Mucosa of descending colon (tissue), 3 donors: Measurements from ENCODE around the gene UPB1. TPM values are rescaled to one million over a fixed set of nuclear protein-coding genes. Genes with fewer than 3 reads are reported as not detected.

Experiments
- ATAC-seq: fragments of 200-7000 bp; cut with Tn5 transposase; one replicate; pipeline ENCODE4 v1.9.1; 2020; ENCODE audit warnings: mild to moderate bottlenecking, moderate library complexity
- DNase-seq, 3 donors: peaks; one replicate each; pipeline ENCODE4 v3.0.0-alpha.2; 2020
- H3K36me3 ChIP-seq: fragments of 200-600 bp; one replicate; pipeline ENCODE4 v1.8.0; 2021; ENCODE audit warnings: low read depth, mild to moderate bottlenecking
- H3K4me1 ChIP-seq: fragments of 200-600 bp; one replicate; pipeline ENCODE4 v1.8.0; 2021; ENCODE audit warnings: low read depth, mild to moderate bottlenecking
- H3K4me3 ChIP-seq: fragments of 200-600 bp; one replicate; pipeline ENCODE4 v1.8.0; 2021; ENCODE audit warnings: mild to moderate bottlenecking
- H3K9me3 ChIP-seq: fragments of 200-600 bp; one replicate; pipeline ENCODE4 v1.8.0; 2021; ENCODE audit warnings: mild to moderate bottlenecking
- intact Hi-C, 2 donors: fragments of 100-400 bp; cut with DNase I in 1 of 2; cut with micrococcal nuclease in 1 of 2; formaldehyde crosslinking; loops; one replicate each; pipeline versions ENCODE4 v1.11.0 to v1.11.1; 2022; cut with DNase I, micrococcal nuclease
- total RNA-seq, 3 donors: library from RNA; stranded (reverse); fragmentation: NEBNext Ultra II Directional in 2 of 3; extraction: Animal tissue kit (Norgen Biotek cat#: 25700) in 2 of 3; gene quantifications; one replicate each; pipeline versions ENCODE4 v1.2.1 to v1.2.4, GENCODE V29; 2021 to 2023
- TF ChIP-seq, protein P1 (sequence below): fragments of 200-600 bp; IDR thresholded peaks from one replicate; pipeline ENCODE4 v1.8.0; 2022; ENCODE audit warnings: antibody characterized with exemption, mild to moderate bottlenecking
- donor health status: DM: no; HTN: no; CAD: no; lungs with moderate emphysema.
- donor health status: DM: no; HTN: no; CAD: no.
- donor health status: DM: no; HTN: yes; CAD: no.

The UPB1 gene
- total RNA-seq, 3 donors from 2014 or later: 0.16 to 0.20 (median 0.19) TPM

DNA sequence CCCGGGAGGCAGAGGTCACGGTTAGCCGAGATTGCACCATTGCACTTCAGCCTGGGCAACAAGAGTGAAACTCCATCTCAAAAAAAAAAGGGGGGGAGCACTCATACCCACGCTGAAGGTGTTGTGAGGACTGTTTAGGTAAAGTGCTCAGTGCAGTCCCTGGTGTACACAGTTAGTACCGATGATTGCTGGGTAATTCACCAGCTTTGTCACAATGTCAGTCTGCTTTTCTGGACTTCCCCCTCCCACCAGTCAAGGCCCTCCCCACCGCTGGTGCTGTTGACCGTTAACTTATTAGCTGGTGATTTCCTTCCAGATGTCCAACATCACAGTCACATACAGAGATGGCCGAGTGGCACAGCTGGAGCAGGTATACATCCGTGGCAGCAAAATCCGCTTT, 72.5 kb downstream of the UPB1 start:
- Histone ChIP-seq H3K36me3 (peaks cover 10% of the 10 kb centered on the region), H3K4me3 (no peak overlapping the region), H3K9me3 (no peaks in the 10 kb centered on the region), H3K4me1 (no peaks in the 10 kb centered on the region)
- TF ChIP-seq, protein P1, sequence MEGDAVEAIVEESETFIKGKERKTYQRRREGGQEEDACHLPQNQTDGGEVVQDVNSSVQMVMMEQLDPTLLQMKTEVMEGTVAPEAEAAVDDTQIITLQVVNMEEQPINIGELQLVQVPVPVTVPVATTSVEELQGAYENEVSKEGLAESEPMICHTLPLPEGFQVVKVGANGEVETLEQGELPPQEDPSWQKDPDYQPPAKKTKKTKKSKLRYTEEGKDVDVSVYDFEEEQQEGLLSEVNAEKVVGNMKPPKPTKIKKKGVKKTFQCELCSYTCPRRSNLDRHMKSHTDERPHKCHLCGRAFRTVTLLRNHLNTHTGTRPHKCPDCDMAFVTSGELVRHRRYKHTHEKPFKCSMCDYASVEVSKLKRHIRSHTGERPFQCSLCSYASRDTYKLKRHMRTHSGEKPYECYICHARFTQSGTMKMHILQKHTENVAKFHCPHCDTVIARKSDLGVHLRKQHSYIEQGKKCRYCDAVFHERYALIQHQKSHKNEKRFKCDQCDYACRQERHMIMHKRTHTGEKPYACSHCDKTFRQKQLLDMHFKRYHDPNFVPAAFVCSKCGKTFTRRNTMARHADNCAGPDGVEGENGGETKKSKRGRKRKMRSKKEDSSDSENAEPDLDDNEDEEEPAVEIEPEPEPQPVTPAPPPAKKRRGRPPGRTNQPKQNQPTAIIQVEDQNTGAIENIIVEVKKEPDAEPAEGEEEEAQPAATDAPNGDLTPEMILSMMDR: no peak
- intact Hi-C loops: no loop called here
- no peak for ATAC-seq
- no peak for DNase-seq

DNA sequence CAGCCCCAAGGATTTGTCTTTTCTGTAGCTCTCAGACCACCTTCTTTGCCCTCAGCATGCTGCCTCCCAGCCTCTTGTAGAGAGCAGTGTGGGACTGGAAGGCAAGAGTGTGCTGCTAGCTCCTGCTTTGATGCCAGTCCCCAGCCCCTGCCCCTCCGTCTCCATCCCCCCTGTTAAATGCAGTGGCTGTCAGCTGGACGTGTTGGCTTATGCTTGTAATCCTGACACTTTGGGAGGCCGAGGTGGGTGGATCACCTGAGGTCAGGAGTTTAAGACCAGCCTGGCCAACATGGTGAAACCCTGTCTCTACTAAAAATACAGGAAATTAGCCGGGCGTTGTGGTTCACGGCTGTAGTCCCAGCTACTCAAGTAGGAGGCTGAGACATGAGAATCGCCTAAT, 76.1 kb downstream of the UPB1 start:
- TF ChIP-seq, protein P1: no peak
- DNase-seq (no peak), ATAC-seq (no peak)
- intact Hi-C loops: no loop called here
- no peaks in the 10 kb centered on the region for H3K4me1 ChIP-seq
- peaks cover 10% of the 10 kb centered on the region for H3K36me3 ChIP-seq
- no peaks in the 10 kb centered on the region for H3K9me3 ChIP-seq
- no peak overlapping the region for H3K4me3 ChIP-seq

DNA sequence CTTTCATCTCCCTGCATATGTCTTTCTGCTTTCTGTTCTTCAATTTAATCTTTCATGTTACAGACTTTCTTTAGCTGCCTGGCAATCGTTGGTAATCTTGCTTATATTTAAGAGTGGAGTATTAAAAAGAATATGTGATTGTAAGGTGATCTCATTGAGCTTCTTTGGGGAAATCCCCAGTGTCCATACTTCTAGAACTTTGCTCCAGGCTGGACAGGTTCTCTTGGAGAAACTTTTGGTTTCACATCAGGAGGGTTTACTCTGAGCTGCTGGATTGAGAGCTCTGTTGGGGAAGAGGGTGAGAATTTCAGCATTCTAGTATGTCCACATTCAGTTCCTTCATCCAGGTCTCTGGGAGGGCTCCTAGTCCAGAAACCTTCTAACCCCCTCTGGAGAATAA, 81.6 kb downstream of the UPB1 start:
- intact Hi-C loops: no loop called here
- DNase-seq: no peak
- Histone ChIP-seq H3K4me3 (no peak overlapping the region), H3K36me3 (peaks cover 8% of the 10 kb centered on the region), H3K4me1 (peaks cover 16% of the 10 kb centered on the region), H3K9me3 (no peaks in the 10 kb centered on the region)
- TF ChIP-seq, protein P1: no peak
- ATAC-seq: peak; percentile 67

Other genes starting within 250 kb of the UPB1 start
- gene SPECC1L, start 224.5 kb upstream of the UPB1 start, total RNA-seq: 100 to 1,000 TPM in 2 of 3 donors, 10 to 100 TPM in 1; 78.7 to 116 (median 105) TPM
- 1 to 10 TPM; 2.1 to 4.0 (median 3.6) TPM for gene ADORA2A, start 67.7 kb upstream of the UPB1 start, total RNA-seq
- 100 to 1,000 TPM; 188 to 243 (median 242) TPM for gene GUCD1, start 59.8 kb downstream of the UPB1 start, total RNA-seq
- gene SNRPD3, start 60.7 kb downstream of the UPB1 start, total RNA-seq: 10 to 100 TPM; 56.6 to 77.6 (median 77.2) TPM
- gene LRRC75B, start 97.7 kb downstream of the UPB1 start, total RNA-seq: 10 to 100 TPM in 2 of 3 donors, 1 to 10 TPM in 1; 7.5 to 15.7 (median 15.7) TPM
- gene GGT1, start 107.9 kb downstream of the UPB1 start, total RNA-seq: 100 to 1,000 TPM in 1 of 3 donors, 10 to 100 TPM in 2; 10.9 to 124 (median 57.2) TPM